ENCODE data around the gene HCLS1.

Gene HCLS1

GRCh38 chr3:121660356-121661171 lies at the start of gene HCLS1:
HCLS1 (minus strand) TSS chr3:121660903; CDS start chr3:121658347, 2,556 bp downstream.
- H3K36me3 ChIP-seq, result peaks cover 40% of the 10 kb centered on the region
- H3K27ac ChIP-seq, result peak within 1 kb of the TSS; percentile 98
- H3K4me3 ChIP-seq (ENCODE audit: low read depth in 1 of 2, low read length in 1 of 2), result peak within 1 kb of the TSS; percentile 71 to 76
- no peaks in the 10 kb centered on the region for H3K9me3 ChIP-seq
- H3K4me1 ChIP-seq (ENCODE audit: control insufficient read depth in 1 of 2, insufficient read depth in 1 of 2, low read depth in 1 of 2, low read length in 1 of 2), result peaks cover 55 to 65% of the 10 kb centered on the region in 2 experiments
- H3K27me3 ChIP-seq, result no peaks in the 10 kb centered on the region
- TF ChIP-seq CTCF (IDR thresholded peaks at IDR 0.05), result peak; percentile 49

GRCh38 chr3:121710347-121710746 lies 49.6 kb upstream of the HCLS1 start:
- Histone ChIP-seq H3K9me3 (no peaks in the 10 kb centered on the region), H3K4me1 (ENCODE audit: control insufficient read depth in 1 of 2, insufficient read depth in 1 of 2, low read depth in 1 of 2, low read length in 1 of 2) (no peaks in the 10 kb centered on the region), H3K27ac (no peak overlapping the region), H3K36me3 (peaks cover 31% of the 10 kb centered on the region), H3K4me3 (ENCODE audit: low read depth in 1 of 2, low read length in 1 of 2) (no peak overlapping the region), H3K27me3 (no peaks in the 10 kb centered on the region)
- TF ChIP-seq CTCF (IDR thresholded peaks at IDR 0.05), result no peak

GRCh38 chr3:121707531-121708273 lies 47.0 kb upstream of the HCLS1 start:
- Histone ChIP-seq H3K27ac (no peak overlapping the region), H3K36me3 (peaks cover 10% of the 10 kb centered on the region), H3K27me3 (no peaks in the 10 kb centered on the region), H3K4me3 (ENCODE audit: low read depth in 1 of 2, low read length in 1 of 2) (no peak overlapping the region), H3K4me1 (ENCODE audit: control insufficient read depth in 1 of 2, insufficient read depth in 1 of 2, low read depth in 1 of 2, low read length in 1 of 2) (no peaks in the 10 kb centered on the region), H3K9me3 (no peaks in the 10 kb centered on the region)
- no peak for TF ChIP-seq CTCF (IDR thresholded peaks at IDR 0.05)

GRCh38 chr3:121705541-121705940 lies 44.8 kb upstream of the HCLS1 start:
- H3K27me3 ChIP-seq, result no peaks in the 10 kb centered on the region
- no peaks in the 10 kb centered on the region for H3K9me3 ChIP-seq
- no peak overlapping the region for H3K4me3 ChIP-seq (ENCODE audit: low read depth in 1 of 2, low read length in 1 of 2)
- H3K27ac ChIP-seq, result no peak overlapping the region
- no peak for TF ChIP-seq CTCF (IDR thresholded peaks at IDR 0.05)
- peaks cover 17% of the 10 kb centered on the region for H3K36me3 ChIP-seq
- no peaks in the 10 kb centered on the region for H3K4me1 ChIP-seq (ENCODE audit: control insufficient read depth in 1 of 2, insufficient read depth in 1 of 2, low read depth in 1 of 2, low read length in 1 of 2)

- H3K9me3 ChIP-seq, result no peaks in the 10 kb centered on the region
- H3K27ac ChIP-seq, result no peak overlapping the region
- H3K27me3 ChIP-seq, result no peaks in the 10 kb centered on the region
- H3K4me3 ChIP-seq (ENCODE audit: low read depth in 1 of 2, low read length in 1 of 2), result no peak overlapping the region
- no peaks in the 10 kb centered on the region for H3K4me1 ChIP-seq (ENCODE audit: control insufficient read depth in 1 of 2, insufficient read depth in 1 of 2, low read depth in 1 of 2, low read length in 1 of 2)
- TF ChIP-seq CTCF (IDR thresholded peaks at IDR 0.05), result no peak
- H3K36me3 ChIP-seq, result peaks cover 25% of the 10 kb centered on the region
Observed at GRCh38 chr3:121703973-121704372, 43.3 kb upstream of the HCLS1 start.
